Central memory CD4-positive, alpha-beta T cell (primary cell): ENCODE measurements around the gene ZNF276.
"Not testable (repeated sequence)": the region's sequence is repeated elsewhere in the genome, so short reads cannot be mapped to it uniquely, and the experiment has no call there.

ENCODE experiments used
- DNase-seq: peaks from one replicate; pipeline ENCODE4 v3.0.0; 2022

ZNF276 gene

DNA sequence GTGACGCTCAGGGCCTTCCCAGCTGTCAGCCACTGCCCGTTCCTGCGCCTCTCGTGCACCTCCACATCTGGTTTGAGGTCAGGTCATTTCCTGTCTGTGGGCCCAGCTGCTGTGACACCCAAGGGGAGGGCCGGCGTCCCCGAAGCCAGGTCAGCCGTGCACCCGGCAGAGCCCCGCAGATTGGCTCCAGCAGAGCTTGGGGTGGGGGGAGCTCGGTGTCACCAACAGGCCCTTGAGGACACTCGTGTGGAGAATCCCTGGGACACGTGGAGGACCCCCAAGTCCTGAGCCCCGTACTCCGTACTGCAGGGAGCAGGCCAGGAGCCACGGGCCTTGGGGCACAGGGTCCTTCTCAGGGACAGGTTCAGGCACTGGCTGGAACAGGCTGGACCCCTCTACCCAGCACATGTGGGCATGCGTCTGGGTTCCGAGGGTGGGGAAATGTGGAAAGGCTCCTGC lies 24.6 kb upstream of the ZNF276 start:
- DNase-seq = peak; percentile 29

DNA sequence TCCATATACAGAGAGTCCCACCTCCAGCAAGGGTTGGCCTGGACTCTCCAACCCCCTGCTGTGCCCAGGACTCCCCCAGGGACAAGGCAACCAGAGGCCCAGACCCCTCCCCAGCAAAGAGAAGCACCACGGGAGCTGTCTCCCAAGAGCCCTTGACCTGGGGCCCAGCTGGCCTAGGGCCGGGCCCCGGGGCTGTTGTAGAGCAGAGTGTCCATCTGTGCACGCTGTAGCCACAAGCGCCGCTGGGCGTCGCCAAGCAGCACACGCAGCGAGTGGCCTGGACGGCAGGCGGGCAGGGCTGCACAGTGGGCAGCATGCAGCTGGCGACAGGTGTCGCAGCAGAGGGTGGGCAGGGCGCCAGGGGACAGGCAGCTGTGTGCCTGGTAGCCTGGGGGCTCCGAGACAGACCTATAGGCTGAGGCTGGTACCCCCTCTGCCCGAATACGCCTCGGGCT lies 24.1 kb upstream of the ZNF276 start:
- no peak for DNase-seq

DNA sequence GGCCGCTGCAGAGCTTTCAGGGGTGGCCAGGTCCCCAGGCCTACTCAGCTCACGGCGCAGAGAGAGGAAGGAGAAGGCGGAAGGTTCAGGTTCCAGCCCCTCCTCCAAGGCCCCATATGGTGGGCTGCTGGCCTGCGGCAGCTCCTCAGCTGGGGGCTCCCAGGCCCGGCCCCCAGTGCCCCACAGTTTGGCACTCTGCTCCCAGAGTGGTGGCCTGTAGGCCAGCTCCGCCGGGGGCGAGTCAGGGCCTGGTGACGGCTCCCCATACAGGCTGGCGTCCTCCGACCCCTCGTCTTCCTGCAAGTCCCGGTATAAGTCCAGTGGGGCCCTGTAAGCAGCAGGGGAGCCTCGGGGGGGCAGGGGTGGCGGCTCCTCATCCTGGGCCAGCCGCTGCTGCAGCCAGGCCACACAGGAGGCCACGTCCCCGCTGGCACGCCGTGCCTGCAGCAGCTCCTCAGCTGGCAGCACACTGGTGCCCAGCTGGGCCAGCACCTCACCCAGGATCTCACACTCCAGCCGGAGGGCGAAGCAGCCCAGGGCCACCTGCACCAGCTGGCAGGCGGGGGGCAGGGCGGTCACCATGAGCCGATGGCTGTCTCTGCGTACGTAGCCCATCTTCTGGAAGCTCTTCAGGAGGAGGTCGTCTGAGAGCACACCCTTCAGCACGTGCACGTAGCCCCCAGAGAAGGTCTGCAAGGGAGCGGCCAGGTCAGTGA lies 23.6 kb upstream of the ZNF276 start:
- no peak for DNase-seq

DNA sequence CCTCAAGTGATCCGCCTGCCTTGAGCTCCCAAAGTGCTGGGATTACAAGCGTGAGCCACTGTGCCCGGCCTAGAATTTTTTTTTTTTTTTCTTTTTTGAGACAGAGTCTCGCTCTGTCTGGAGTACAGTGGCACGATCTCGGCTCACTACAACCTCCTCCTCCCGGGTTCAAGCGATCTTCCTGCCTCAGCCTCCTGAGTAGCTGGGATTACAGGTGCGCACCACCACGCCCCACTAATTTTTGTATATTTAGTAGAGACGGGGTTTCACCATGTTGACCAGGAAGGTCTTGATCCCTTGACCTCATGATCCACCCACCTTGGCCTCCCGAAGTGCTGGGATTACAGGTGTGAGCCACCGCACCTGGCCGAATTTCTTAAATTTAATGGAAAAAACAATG lies 22.6 kb upstream of the ZNF276 start:
- not testable (repeated sequence) for DNase-seq

DNA sequence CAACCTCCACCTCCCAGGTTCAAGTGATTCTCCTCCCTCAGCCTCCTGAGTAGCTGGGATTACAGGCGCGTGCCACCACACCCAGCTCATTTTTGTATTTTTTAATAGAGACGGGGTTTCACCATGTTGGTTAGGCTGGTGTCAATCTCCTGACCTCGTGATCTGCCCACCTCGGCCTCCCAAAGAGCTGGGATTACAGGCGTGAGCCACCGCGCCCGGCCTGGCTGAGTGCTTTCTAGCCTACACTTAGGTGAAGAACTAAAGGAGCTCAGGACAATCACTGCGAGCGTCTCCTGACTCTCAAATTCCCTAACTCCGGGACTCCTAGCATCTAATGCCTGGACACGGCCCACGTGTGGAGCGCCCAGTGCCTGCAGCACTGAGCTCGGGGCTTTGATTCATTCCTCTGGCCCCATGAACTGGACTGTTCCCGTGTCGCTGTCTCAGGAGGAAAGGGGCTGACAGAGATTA lies 21.7 kb upstream of the ZNF276 start:
- DNase-seq = not testable (repeated sequence)

DNA sequence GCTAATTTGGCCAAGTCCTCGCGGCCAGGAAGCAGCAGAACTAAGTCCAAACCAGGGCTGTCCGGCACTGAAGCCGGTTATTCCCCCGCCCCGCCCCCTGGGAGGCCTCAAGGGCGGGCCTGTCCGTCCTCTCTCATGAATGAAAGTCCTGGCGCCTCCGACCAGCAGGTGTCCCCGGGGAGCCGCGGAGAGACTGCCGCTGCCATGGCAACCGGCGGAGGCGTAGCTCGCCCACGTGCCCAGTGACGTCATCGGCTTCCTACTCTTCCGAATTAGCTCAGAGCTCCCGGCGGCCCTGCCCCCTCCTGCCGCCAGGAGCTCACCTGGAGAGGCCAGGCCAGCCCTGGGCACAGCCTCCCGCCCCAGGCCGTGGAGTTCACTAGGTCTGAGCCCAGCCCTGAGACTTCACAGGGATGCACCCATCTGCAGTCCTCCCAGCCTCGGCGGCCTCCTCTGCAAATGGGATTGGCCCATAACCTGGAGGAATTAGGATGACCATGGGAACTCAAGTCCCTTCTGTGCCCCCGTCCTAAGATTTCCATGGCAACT lies 21.2 kb upstream of the ZNF276 start:
- DNase-seq = peak; percentile 94

DNA sequence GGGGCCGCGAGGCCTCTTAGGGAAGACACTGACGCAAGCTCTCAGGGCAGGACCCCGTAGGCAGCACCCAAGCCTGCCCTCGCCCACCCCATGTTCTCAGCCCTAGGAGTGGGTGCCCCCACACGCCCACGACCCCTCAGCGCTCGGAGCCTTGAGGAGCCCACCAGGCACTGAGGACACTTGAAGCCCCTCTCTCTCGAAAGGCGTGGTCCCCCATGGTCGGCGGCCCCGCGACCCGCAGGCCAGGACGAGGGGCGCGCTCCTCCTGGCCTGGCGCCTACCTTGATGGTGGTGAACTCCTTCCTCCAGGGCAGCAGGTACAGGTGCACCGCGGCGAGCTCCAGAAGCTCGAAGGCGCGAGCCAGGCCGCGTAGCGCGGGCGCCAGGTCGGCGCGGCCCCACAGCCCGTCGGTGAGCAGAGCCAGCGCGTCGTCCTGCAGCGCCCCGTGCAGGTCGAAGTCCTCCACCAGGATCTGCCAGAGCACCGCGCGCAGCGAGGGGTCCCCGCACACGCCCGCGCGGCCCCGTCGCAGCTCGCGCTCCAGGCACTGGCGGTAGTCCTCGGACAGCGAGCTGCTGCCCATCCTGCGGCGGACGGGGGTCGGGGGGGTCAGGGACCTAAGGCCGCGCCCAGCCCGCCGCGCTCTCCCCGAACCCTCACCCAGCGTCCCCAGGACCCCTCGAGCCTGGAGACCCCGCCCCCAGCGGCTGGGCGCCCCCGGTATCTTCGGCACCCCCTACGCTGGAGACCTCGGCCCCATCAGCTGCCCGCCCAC lies 20.5 kb upstream of the ZNF276 start:
- peak; percentile 62 for DNase-seq

DNA sequence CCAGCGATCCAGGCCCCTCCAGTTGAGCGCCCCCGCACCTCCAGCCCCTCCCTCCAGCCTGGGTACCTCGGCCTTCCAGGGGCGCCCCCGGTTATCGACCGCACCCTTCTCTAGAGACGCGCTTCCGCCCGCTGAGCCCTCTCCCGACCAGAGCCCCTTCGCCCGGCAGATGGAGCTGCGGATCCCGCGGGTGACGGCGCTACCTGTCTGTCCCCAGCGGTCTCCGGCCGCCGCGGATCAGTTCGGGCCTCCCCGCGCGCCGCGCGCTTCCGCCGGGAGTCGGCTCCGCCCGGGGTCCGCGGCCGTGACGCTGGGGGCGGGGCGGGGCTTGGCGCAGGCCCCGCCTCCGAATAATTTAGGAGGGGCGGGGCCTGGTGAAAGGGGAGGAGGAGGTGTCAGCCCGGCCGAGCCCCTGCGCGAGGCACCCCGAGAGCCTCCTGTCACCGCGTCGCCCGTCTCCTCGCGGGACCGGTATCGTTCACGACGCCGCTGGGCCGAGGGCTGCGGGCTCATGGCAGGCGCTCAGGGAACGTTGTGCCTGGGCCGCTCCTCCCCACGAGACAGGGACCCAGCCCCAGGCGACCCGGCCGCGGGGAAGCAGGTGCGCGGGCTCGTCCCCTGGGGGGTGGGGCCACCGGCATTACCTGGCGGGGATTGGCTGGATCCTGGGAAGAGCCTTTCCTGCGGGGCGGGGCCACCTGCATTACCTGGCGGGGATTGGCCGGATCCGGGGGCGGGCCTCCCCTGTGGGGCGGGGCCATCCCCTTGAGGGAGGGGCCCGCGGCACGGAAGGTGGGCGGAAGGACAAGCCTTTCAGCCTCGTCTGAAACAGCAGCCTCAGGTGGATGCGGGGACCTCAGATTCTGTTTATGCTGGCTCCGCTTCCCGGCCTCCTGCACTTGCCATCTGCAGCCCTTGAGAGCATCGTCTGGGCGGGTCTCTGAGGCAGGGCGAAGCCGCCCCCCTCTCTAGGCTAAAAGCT lies 19.6 kb upstream of the ZNF276 start, which contains the start of gene SPATA2L:
Gene SPATA2L (minus strand): TSS at position 281 of the 982 bp plus-strand sequence. CDS start 473 bp downstream, outside the sequence.
- DNase-seq = peak; percentile 99

DNA sequence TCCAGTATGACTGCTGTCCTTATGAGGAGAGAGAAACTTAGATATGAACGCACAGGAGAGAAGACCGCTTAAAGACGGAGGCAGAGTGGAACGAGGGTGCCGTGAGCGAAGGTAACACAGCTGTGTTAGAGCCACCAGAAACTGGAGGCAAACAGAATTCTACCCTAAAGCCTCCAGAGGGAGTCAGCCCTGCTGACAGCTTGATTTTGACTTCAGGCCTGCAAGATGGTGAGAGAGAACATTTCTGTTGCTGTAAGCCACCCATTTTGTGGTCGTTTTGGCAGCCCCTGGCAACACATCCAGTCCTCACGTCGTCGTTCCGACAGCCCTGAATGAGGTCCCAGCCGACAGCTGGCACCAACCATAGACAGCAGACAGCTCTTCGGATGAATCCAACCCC lies 17.1 kb upstream of the ZNF276 start:
- no peak for DNase-seq

DNA sequence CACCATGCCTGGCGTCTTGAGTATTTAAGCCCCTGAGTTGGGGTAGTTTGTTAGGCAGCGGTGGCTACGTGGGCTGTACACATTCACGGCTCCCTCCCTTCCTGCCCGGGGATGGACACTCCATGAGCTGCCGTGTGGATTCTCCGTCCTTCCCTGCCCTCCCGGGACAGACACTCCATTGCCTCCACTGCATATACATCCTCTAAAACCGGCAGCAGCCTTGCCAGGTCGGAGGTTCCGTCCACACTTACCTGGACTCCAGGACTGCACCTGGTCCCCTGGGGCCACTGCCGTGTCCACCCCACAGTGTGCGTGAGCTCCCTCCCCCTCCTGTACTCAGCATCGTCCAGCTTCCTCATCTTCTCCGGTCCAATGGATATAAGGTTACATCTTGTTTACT lies 16.3 kb upstream of the ZNF276 start:
- DNase-seq = no peak

DNA sequence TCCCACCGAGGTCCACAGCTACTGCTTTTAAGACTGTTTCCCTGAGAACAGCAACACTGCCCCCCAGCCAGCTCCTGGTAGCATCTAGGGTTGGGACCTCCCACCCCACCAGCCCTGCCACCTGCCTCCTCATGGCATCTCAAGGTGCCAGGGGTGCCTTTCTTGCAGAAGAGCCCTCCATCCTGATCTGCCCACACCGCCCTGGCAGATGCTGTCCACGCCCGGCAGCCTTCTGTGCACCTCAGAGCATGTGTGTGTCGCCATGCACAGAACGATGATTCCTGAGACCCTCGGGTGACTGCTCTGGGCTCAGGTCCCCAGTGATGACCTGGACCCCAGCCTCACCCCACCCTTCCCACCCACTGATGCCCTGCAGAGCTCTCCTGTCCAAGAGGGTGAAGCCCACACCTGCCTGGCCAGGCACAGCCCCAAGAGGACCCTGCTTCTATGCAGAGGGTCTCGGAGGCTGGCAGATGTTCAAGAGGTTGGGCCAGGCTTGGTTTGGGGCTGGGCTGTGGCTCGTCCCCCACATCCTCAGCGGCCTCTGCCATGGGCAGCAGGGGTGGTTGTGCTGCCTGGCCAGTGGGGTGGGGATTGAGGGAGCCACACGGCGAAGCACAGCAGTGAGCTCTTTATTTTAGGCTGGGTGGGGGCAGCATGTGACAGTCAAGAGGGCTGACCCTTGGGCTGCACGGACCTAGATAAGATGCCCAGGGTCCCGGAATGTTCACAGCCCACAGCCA lies 14.6 kb upstream of the ZNF276 start:
- DNase-seq = no peak

DNA sequence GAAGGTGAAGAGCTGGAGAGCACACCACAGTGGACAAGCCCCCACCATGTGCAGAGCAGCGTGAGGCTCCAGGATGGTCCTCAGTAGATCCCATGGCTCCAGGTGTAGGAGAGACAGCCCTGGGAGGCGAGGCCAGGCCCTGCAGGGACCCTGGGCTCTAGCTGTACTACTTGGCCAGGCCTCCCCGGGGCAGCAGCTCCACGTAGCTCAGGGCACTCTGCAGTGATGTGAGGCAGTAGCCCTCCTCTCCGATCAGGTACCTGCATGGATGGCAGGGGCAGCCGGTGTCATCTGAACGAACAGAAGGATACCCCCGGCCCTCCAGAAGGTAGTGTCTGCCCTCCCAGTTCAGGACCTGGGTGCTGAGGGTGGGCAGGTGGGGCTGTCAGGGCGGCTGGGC lies 13.6 kb upstream of the ZNF276 start:
- DNase-seq = no peak

DNA sequence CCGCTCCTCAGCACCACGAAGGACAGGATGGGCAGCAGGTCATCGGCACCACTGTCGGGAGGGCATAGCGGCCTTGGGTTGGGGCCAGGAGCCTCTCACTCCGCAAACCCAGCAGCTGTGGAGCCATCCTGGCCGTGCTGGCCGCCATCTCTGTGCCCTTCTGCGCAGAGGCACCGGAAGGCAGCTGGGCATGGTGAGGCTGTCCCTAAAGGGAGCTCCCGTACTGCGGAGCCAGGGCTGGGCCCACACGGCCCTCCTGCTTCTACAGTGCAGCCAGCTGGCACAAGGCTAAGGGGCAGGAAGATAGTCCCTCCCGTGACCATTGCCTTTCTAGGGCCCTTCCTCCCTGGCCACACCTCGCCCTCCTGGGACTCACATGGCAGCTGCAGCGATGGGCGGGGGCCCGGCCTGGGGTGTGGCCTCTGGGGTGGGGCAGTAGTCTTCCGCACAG lies 12.8 kb upstream of the ZNF276 start:
- DNase-seq = no peak

DNA sequence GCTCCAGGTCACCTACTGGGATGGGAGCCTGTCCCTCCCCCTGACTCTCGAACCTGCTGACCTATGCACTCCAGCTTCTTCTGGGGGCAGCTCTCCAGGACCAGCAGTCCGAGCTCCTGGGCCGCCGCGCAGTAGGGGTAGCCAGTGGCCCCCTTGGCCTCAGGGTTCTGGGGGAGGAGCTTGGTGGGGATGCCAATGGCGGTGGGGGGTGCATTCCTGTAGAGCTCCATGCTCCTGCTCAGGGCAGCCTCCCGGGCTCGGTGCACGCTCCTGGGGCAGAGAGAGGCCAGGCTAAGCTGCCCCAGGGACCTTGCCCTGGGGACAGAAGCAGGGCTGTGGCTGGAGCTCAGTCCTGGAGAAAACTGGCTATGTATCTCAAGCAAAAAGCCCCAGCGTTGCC lies 12.2 kb upstream of the ZNF276 start:
- DNase-seq = no peak

DNA sequence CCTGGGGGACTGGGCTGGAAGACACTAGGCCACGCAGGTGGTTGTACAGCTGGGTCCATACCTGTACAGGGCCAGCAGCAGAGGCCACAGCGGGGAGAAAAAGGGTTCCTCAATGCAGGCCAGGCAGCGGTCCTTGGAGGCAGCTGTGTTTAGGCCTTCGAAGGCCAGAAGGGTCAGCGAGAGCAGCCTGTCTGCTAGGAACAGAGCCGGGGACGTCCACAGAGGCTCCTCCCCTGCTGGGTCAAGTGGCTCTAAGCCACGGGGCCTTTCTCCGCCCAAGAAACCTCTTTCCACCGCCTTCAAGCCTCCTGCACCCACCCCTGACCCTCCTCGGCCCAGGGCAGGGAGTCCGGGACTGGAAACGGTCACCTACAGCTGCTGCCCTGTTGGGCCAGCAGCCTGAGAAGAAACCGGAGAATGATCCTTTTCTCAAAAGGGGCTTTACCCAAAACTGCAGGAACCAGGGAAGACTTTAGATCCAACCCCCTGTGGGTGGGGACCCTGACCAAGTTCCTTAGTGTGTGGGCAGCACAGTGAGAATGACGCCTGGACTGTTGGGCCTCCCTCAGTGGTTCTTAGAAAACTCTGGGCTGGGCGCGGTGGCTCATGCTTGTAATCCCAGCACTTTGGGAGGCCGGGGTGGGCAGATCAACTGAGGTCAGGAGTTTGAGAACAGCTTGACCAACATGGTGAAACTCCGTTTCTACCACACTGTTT lies 11.5 kb upstream of the ZNF276 start:
- no peak for DNase-seq

DNA sequence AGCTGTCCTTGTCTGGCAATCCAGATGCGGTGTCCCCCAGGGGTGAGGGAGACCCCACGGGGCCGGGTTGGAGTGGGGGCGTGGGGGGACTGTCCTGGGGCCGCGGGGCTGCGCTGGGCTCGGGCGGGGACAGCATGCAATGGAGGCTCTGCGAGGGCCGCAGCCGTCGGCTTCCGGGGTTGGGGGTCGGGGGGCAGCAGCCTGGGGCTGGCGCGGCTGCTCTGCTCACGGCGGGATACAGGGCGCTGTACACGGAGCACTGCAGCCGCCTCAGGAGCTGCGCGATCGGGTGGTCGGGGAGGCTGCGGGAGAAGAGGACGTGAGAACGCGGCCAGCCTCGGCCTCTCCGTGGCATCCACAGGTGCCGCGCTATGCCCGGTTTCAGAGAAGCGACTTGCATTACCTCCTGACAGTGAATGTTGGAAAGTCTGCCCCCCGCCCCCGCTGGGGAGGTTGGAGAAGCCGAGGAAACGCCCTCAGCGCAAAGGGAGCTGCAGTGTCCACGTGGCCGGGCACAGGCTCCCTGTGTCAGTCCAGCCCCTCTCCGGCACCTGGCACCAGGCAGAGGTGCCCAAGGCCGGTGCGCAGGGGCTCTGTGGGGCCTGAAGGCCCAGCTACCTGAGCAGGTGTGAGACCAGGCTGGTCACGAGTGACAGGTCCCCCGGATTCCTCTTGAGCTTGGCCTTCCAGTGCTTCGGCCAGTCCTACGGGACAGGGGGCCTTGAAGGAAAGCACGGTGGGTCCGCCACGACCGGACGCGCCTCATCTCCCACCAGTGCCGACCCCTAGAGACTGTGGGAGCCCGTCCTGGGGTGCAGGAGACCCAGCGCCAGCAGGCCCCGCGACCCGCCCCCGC lies 10.4 kb upstream of the ZNF276 start:
- DNase-seq = no peak

DNA sequence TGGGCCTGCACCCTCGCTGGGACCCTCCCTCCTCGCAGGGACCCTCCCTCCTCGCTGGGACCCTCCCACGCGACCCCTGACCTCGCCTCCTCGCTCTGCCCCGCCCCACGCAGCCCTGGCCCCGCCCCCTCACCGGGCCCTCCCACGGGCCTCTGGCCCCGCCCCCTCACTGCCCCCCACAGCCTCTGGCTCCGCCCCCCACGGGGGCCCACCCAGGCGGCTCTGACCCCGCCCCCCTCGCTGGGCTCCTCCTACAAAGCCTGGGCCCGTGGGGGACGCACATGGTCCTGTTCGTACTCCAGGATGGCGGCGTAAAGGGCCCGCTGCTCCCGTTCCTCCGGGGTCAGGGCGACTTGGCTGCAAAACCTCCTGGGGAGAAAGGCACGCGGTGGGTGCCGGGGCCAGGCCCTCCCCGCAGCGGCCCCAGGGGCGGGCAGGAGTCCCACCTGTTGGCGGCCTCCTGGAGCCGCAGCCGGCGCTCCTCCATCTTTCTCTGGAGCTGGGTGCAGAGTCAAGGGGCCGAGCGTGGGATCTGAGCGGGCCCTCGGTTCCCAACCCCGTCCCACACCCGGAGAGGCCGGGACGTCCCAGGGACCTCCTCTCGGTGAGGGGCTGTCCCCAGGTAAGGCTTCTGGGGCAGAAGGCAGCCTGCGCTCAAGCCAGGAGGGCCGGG lies 9.6 kb upstream of the ZNF276 start:
- DNase-seq = peak; percentile 44

DNA sequence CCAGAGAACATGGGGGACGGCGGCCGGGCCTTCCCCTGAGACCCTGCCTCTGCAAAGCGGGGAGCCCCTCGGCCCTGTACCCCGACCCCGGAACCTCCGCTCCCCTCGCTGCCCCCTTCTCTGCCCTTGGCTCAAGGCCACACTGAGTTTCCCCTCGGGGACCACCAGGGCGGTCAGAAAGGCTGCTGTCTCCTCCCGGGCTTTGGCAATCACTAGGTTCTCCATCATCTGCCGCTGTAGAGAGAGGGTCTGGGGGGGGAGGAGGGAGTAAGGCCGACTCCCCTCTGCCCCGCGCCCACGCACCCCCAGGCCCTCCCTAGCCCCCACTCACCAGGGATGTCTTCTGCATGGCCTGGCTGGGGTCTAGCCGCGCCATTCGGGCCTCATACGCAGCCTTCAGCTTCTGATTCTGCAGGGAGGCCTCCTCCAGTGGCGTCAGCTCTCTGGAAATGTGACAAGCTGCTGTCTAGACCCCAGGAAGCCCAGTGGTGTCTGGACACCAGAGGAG lies 9.0 kb upstream of the ZNF276 start:
- DNase-seq = no peak

DNA sequence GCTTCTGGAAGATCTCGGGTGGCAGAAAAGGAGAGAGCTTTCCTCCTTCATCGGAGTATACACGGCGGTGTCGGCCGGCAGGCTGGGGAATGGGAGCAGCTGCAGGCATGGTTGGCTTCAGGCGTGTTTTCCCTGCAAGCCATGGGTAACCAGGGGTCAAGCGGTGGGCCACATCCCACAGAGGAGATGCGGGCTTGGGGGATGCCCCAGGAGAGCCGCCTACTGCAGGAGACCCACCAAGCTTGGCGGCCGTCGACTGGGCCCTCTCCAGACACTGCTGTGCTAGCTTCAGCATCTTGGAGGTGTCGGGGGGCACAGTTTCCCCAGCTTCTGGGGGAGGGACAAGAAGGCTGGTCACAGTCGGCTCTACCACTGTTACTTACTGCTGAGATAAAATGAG lies 4.8 kb upstream of the ZNF276 start:
- DNase-seq = no peak
